Measurements from ENCODE around the gene CRYZL1. TPM values are rescaled to one million over a fixed set of nuclear protein-coding genes. Genes with fewer than 3 reads are reported as not detected.

CRYZL1 gene
- total and polyA plus RNA-seq, 7 donors = 17.3 to 90.8 (median 46.6) TPM

DNA sequence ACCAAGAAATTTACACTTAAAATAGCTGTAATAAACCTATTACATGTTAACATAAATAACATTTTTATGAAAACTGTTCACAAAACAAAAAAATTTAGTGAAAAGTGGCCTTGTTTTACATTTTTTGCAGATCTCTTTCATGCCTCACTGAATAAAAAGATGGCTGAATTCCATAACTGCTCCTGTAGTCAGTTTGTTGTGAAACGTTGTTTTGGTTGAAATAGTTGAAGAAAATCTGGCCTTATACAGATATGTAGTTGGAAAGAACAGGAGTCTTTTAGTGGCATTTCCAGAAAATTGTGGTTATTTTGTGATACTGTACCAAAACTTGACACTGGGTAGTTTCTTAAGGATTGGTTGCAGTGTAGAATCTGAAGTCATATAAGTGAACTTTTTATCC, 18.9 kb upstream of the CRYZL1 start:
- no peak for TF ChIP-seq EP300 (IDR thresholded peaks at IDR 0.05)
- TF ChIP-seq, protein P1, sequence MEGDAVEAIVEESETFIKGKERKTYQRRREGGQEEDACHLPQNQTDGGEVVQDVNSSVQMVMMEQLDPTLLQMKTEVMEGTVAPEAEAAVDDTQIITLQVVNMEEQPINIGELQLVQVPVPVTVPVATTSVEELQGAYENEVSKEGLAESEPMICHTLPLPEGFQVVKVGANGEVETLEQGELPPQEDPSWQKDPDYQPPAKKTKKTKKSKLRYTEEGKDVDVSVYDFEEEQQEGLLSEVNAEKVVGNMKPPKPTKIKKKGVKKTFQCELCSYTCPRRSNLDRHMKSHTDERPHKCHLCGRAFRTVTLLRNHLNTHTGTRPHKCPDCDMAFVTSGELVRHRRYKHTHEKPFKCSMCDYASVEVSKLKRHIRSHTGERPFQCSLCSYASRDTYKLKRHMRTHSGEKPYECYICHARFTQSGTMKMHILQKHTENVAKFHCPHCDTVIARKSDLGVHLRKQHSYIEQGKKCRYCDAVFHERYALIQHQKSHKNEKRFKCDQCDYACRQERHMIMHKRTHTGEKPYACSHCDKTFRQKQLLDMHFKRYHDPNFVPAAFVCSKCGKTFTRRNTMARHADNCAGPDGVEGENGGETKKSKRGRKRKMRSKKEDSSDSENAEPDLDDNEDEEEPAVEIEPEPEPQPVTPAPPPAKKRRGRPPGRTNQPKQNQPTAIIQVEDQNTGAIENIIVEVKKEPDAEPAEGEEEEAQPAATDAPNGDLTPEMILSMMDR (IDR thresholded peaks at IDR 0.05) = no peak
- no peak for TF ChIP-seq POLR2AphosphoS5 (IDR thresholded peaks at IDR 0.05)
- no peak for TF ChIP-seq POLR2A (IDR thresholded peaks at IDR 0.05)
- Histone ChIP-seq H3K4me1 (peaks cover 0 to 45% (median 28%) of the 10 kb centered on the region in 4 donors), H3K27ac (no peak overlapping the region), H3K36me3 (no peaks in the 10 kb centered on the region), H3K27me3 (no peaks in the 10 kb centered on the region), H3K9me3 (no peaks in the 10 kb centered on the region), H3K4me3 (no peak overlapping the region)
- DNase-seq = no peak
- WGBS, 2 donors = 75 to 78% methylated on average over 1 of the region's 1 CpG
- intact Hi-C loops (cut with DNase I) = no loop called here

DNA sequence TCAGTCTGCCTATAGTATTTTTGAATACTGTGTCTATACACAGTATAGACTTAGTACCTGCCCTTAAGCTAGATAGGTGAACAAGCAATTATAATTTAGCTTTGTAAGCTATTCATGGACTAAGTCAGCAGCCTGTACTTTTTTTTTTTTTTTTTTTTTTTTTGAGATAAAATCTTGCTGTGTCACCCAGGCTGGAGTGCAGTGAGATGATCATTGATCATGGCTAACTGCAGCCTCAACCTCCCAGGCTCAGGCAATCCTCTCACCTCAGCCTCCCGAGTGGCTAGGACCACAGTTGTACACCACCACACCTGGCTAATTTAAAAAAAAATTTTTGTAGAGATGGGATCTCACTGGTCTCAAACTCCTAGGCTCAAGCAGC, 18.0 kb upstream of the CRYZL1 start:
- intact Hi-C loops (cut with DNase I) = no loop called here
- Histone ChIP-seq H3K9me3 (no peaks in the 10 kb centered on the region), H3K4me1 (peaks cover 0 to 54% (median 31%) of the 10 kb centered on the region in 4 donors), H3K36me3 (no peaks in the 10 kb centered on the region), H3K4me3 (no peak overlapping the region), H3K27ac (no peak overlapping the region), H3K27me3 (no peaks in the 10 kb centered on the region)
- TF ChIP-seq POLR2AphosphoS5 (IDR thresholded peaks at IDR 0.05) (no peak), POLR2A (IDR thresholded peaks at IDR 0.05) (no peak), EP300 (IDR thresholded peaks at IDR 0.05) (no peak)
- TF ChIP-seq, protein P1 (IDR thresholded peaks at IDR 0.05) = no peak
- DNase-seq = no peak
- 90 to 96% methylated on average over 1 of the region's 1 CpG for WGBS, 2 donors

DNA sequence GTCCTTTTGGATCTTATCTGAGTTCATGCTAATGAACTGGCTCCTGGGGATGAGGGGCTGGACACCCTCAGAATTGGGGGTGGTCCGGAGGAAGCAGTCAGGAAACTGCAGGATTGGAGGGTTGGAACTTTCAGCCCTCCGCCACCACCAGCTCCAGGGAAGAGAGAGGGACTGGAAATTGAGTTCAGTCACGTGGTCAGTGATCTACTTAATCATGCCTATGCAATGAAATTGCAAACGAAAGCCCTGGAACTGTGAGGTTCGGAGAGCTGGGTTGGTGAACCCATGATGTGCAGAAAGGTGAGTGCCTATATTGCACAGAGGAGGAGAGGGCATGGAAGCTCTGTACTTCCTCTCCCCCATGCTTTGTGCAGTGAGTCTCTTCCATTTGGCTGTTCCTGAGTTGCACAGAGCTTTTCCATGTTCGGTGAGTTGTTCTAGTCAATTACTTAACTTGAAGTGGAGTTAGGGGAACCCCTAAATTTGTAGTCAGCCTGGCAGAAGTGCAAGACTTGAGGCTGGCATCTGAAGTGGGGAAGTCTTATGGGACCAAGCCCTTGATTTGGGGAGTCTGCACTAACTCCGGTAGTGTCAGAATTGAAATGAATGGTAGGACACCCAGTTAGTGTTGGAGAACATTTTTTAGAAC, 17.5 kb upstream of the CRYZL1 start:
- Histone ChIP-seq H3K9me3 (no peaks in the 10 kb centered on the region), H3K27me3 (no peaks in the 10 kb centered on the region), H3K4me1 (peaks cover 0 to 54% (median 31%) of the 10 kb centered on the region in 4 donors), H3K4me3 (no peak overlapping the region), H3K36me3 (no peaks in the 10 kb centered on the region), H3K27ac (no peak overlapping the region)
- DNase-seq = no peak
- 92 to 94% methylated on average over 7 of the region's 7 CpGs for WGBS, 2 donors
- TF ChIP-seq POLR2A (IDR thresholded peaks at IDR 0.05) (no peak), POLR2AphosphoS5 (IDR thresholded peaks at IDR 0.05) (no peak), EP300 (IDR thresholded peaks at IDR 0.05) (no peak)
- TF ChIP-seq, protein P1 (IDR thresholded peaks at IDR 0.05) = no peak
- intact Hi-C loops (cut with DNase I) = no loop called here

DNA sequence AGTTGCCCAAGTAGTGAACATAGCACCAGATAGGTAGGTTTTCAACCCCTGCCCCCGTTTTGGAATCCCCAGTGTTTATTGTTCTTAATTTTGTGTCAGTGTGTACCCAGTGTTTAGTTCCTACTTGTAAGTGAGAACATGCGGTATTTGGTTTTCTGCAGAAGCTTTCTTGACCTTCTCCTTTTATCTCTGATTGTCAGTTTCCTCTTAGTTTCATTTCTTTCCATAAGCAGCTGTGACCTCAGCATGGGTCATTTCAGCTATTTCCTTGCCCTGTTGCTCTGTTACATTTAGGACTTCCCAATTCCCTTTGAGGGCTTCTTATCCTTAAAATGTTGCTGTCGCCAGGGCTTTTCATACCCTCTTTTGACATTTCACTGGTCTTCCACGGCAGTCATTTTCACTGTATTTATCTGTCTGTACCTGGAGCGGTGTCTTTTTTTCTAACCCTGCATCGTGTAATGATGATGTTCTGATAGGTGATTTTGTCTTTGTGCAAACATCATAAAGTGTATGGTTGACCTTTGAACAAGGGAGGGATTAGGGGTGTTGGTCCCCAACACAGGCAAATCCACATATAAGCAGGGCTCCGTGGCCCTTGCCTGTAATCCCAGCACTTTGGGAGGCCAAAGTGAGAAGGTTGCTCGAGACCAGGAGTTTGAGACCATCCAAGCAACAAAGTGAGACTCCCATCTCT, 15.7 kb upstream of the CRYZL1 start:
- no peak for DNase-seq
- intact Hi-C loops (cut with DNase I) = no loop called here
- H3K27me3 ChIP-seq = no peaks in the 10 kb centered on the region
- H3K36me3 ChIP-seq = no peaks in the 10 kb centered on the region
- no peaks in the 10 kb centered on the region for H3K9me3 ChIP-seq
- TF ChIP-seq, protein P1 (IDR thresholded peaks at IDR 0.05) = no peak
- TF ChIP-seq EP300 (IDR thresholded peaks at IDR 0.05) = no peak
- TF ChIP-seq POLR2AphosphoS5 (IDR thresholded peaks at IDR 0.05) = no peak
- no peak for TF ChIP-seq POLR2A (IDR thresholded peaks at IDR 0.05)
- no peak overlapping the region for H3K4me3 ChIP-seq
- H3K4me1 ChIP-seq = peaks cover 0 to 48% (median 25%) of the 10 kb centered on the region in 4 donors
- peak overlapping the region in 1 of 4 donors; percentile 14 for H3K27ac ChIP-seq
- WGBS, 2 donors = 16 to 45% methylated on average over 8 of the region's 8 CpGs
